NCI-H510A (cell line): ENCODE data around the gene FKBP6.
"Not testable (repeated sequence)": the region's sequence is repeated elsewhere in the genome, so short reads cannot be mapped to it uniquely, and the experiment has no call there.

Experiments
- DNase-seq: peaks from one replicate; lab custom pipeline; 2025; lab: John Stamatoyannopoulos, UW

The FKBP6 gene, protein sequence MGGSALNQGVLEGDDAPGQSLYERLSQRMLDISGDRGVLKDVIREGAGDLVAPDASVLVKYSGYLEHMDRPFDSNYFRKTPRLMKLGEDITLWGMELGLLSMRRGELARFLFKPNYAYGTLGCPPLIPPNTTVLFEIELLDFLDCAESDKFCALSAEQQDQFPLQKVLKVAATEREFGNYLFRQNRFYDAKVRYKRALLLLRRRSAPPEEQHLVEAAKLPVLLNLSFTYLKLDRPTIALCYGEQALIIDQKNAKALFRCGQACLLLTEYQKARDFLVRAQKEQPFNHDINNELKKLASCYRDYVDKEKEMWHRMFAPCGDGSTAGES

DNA sequence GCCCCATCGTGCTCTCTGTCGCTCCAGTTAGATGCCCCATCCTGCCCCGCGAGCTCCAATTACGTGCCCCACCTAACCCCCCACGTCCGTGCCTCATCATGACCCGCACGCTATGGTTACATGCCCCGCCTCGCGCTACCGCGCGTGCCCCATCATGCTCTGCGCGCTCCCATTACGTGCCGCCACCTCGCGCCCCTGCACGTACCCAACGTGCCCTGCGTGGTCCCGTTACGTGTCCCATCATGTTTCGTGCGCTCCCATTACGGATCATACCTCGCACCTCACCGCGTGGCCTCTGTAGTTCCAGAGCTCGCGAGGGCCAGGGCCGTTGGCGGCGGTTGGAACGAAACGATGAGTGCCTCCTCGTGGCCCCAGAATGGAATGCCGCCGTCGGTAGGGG lies at the start of gene FKBP6, which contains the start of gene TRIM50:
FKBP6 (plus strand) TSS at position 240 of the 400 bp plus-strand sequence. CDS start 268 bp downstream, outside the sequence.
TRIM50 (minus strand) TSS at position 161 of the 400 bp plus-strand sequence. CDS start 3,295 bp downstream, outside the sequence.
- DNase-seq: not testable (repeated sequence)

DNA sequence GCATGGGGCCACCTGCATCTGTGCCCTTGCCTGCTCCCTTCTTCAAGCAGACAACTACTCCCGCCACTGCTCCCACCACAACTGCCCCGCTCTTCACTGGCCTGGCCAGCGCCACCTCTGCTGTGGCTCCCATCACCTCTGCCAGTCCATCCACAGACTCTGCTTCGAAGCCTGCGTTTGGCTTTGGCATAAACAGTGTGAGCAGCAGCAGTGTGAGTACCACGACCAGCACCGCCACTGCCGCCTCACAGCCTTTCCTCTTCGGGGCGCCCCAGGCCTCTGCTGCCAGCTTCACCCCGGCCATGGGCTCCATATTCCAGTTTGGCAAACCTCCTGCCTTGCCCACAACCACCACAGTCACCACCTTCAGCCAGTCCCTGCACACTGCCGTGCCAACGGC lies 30.7 kb upstream of the FKBP6 start:
- DNase-seq: not testable (repeated sequence)

DNA sequence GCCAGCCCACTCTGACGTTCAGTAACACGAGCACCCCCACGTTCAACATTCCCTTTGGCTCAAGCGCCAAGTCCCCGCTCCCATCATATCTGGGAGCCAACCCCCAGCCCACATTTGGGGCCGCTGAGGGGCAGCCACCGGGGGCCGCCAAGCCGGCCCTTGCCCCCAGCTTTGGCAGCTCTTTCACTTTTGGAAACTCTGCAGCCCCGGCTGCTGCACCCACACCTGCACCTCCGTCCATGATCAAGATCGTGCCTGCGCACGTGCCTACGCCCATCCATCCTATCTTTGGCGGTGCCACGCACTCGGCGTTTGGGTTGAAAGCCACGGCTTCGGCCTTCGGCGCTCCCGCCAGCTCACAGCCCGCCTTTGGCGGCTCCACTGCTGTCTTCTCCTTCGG lies 30.3 kb upstream of the FKBP6 start:
- not testable (repeated sequence) for DNase-seq

DNA sequence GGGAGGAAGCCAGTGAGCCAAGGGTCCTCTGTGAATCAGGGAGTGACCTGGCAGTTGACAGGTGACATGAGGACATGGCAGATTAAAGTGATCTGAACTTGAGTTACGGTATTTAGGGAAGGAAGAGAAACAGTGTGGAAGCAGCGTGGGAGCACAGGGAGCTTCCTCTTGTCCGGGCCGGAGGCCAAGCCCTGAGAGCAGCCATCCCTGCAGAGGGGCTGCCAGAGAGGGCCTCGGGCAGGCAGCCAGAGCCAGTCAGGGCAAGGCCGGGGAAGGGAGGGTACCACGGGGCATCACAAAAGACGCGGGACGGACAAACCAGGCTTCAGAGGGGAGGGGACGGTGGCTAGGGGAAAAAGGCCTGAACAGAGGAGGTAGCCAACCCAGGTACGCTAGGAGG lies 28.1 kb upstream of the FKBP6 start:
- not testable (repeated sequence) for DNase-seq

DNA sequence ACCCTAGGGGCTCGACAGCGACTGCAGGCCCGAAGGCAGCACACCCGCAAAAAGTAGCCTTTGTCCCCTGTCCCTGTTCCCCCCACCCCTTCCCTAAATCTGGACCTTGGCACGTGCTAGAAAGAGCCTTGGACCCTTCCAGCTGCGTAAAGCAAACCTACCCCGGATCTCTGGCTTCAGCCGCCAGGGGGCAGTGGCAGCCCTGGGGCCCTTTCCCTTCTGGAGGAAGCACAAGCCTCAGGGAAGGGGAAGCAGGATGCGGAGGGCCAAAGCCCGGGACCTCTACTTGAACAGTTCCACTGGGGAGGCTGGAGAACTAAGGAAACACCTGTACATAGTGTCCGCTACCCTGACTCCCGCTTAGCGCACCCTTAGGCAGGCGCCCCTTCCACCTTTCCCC lies 26.9 kb upstream of the FKBP6 start:
- DNase-seq: not testable (repeated sequence)

DNA sequence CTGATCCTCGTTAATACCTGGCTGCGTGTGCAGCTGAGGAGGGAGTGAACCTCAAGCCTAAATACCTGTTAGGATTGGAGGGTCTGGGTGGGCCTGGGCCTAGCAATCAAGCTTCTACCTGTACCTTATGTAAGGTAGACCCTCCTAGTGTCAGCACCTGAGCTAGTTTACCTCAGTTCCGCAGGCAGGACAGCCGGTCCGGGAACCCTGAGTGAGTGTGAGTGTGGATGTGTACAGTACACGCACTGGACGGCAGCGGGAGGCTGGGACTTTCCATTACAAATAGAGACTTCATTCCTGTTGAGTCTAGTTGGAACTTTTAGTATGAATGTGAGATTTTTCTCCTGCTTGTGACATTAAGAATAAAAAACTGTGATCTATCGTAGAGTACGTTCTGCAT lies 25.1 kb upstream of the FKBP6 start:
- DNase-seq: not testable (repeated sequence)

DNA sequence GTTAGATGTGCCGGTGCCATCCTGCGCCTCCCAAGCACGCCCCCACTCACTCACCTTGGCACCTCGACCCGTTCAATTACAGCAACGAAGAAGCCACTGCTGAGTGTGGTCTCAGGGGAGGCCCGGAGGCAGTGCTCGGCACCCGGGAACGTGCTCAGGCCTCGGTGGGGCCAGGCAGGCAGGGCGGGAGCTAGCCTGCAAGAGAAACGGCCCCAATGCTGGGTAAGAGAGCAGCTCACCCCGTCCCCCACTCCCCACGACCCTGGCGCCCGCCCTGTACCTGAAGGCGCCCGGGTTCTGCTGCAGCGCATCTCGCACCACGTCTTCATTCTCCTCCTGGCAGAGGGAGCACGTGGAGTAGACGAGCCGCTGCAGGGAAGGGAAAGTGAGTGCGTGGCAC lies 24.4 kb upstream of the FKBP6 start:
- DNase-seq: no peak

DNA sequence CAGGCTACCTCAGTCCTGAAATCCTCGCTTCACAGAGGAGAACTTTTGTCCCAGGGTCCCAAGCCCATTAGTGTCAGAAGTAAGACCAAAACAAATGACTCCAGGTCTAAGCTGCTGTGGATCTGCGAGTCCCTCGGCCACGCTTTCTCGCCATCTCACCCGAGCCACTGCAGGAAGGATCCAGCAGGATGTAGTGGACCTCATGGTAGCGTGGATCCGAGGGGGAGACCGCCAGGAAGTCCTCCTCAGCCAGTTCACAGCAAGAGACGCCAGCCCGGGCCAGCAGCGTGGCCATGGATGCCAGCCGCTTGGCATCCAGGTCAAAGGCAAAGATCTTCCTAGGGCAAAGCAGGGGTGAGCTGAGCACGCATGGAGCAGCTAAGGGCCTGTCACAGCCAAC lies 23.9 kb upstream of the FKBP6 start:
- no peak for DNase-seq

DNA sequence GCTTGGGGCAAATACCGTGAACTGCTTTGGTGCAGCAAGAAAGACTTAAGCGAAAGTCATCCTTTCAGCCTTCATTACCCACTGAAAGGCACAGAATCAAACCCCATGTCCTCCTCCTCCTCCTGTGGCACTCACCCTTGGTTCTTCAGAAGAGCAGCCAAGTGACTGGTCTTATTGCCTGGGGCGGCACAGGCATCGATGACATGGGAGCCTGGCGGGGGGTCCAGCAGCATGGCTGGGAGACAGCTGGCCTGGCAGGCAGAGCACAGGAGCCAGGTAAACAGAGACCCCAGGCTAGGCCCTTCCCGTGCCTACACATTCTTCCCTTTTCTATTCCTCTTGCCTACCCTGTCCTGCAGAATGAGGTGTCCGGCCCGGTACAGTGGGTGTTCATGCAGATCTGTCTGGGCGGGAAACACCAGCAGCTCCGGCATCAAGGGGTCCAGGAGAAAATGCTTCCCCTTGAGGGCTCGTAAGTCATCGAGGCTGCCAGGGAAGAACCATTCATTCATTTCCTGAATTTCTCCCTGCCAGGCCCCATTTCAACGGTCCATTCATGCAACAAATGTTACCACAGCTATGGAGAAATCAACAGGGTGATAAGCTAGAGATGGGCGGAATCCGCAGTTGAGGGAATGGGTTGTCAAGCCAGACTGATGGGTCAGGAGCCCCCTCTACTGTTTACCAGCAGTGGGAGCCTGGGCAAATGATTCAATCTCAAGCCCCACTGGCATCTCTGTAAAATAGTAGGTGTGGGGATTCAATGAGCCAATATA lies 23.2 kb upstream of the FKBP6 start:
- not testable (repeated sequence) for DNase-seq

DNA sequence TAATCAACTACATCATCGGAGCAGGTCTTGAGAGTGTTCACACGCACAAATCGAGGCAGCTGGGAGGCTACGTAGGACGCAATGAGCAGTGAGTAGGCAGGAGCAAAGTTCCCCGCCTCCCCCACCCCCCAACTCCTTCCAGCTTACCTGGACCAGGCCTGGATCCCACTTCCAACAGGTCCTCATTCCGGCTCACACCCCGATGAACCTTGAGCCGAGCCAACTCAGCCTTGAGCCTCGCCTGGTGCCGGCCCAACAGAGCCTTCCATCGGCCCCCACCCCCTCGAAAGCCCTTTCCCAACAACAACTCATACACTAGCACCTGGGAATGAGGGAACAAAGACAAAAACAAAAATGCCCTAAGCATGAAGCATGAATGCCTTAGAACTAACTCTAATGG lies 20.5 kb upstream of the FKBP6 start:
- DNase-seq: no peak

DNA sequence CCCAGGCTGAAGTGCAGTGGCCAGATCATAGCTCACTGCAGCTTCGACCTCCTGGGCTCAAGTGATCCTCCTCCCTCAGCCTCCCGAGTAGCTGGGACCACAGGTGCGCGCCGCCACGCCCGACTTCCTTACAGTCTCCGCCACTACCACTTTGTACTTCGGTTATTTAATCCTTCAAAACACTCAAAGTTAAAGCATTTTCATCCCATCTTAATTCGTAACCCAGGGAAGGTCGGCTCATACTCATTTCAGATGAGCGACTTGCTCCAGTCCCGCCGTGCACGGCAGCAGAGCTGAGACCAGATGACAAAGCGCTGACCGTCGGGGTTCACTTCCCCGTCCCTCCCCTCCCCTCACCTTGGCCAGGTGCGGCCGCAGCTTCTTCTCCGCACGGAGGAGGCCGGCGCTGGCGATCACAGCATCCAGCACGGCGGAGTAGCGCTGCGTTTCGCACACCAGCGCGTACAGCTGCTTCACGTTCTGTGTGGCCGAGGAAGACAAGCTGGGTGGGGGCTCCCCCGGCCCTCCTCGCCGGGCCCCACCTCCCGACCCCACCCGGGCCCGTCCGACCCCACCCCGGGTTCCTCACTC lies 19.8 kb upstream of the FKBP6 start:
- peak; percentile 25 for DNase-seq

DNA sequence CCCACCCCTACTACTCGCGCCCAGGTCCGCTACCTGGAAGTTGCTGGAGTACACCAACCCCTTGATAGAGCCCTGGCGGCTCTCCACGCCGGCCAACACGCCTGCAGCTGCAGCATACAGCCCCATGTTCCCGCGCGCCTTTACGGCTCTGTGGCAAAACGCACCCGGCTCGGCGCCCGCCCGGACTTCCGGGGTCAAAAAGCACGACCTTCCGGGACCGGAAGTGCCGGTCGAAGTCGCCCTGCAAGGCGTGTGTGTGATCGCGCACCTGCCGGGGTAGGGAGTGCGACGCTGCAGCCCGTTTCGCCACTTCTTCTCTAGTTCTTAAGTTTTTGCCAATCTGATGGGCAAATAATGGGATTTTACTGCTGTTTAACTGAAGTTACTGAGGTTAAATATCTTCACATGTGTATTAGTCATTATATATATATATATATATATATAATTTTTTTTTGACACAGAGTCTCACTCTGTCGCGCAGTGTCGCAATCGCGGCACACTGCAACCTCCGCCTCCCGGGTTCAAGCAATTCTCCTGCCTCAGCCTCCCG lies 19.2 kb upstream of the FKBP6 start, which contains the start of gene NSUN5:
NSUN5 (minus strand) TSS at position 162 of the 550 bp plus-strand sequence; CDS start at position 126, 36 bp downstream.
- peak; percentile 80 for DNase-seq

DNA sequence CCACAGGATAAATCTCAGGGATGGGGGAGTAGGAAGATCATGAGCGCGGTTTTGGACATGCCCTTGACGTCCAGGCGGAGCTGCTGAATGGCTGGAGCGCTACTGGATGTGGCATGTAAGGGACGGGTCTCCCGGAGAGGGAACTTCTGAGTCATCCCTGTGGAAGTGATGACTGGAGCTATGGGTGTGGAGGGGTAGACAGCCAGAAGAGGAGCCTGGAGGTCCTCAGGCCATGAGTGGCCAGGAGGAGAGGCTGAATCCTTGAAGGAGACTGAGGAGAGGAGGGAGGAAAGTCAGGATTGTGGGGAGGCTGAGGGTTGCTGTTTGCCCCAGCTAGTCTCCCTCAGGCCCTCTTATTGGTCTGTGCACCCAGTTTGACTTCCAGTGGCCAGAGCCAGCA lies 16.5 kb upstream of the FKBP6 start:
- not testable (repeated sequence) for DNase-seq

DNA sequence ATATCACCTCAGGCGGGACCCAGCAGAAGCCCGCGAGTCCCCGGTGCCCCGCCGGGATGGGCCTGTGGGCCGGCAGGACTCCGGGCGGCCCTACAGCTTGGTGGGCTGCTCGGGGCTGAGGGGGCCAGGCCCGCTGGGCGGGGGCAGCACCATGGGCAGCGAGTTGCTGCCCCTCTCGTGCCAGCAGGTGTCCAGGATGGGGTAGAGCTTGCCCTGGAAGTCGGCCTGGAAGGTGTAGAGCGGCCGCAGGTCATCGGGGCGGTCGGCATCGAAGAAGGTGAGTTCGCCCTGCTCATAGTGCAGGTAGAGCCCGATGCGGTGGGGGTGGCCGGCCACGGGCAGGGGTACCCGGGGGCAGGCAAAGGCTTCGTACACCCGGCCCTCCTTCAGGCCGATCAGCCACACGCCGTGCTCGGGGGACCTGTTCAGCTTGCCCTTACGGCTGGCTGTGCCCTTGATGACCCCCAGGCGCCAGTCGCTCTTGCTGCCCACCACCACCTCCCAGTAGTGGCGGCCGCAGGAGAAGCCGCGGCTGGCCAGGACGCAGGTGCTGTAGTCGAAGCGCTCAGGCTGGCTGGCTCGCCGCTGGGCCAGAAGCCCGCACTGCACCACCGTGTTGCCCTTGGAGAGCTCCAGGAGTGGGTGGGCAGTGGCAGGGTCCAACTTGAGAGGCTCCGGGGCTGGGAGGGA lies 15.0 kb upstream of the FKBP6 start:
- DNase-seq: no peak

DNA sequence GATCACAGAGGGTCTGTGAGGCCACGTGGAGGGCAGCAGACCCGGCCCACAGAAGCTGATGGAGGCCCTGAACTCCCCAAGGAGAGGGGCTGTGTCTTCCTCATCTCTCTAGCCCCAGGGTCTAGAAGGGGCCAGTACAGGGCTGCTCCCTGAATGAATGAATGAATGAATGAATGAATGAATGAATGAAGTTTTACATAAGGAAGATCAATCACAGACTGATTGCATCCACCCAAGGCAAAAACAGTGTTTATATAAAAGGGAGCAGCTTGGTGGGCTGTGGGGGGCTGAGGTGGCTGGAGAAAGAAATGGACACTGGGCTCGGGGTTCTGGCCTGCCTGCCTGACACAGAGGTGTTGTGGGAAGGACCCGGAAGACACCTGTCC lies 14.4 kb upstream of the FKBP6 start:
- DNase-seq: no peak

DNA sequence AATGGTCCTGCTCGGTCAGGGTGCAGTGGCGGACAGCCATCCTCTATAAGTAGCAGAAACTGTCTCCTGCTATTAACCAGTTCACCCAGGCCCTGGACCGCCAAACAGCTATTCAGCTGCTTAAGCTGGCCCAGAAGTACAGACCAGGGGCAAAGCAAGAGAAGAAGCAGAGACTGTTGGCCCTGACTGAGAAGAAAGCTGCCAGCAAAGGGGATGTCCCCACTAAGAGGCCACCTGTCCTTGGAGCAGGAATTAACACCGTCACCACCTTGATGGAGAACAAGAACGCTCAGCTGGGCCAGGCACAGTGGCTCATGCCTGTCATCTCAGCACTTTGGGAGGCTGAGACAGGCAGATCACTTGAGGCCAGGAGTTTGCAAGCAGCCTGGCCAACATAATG lies 13.7 kb upstream of the FKBP6 start:
- DNase-seq: no peak

DNA sequence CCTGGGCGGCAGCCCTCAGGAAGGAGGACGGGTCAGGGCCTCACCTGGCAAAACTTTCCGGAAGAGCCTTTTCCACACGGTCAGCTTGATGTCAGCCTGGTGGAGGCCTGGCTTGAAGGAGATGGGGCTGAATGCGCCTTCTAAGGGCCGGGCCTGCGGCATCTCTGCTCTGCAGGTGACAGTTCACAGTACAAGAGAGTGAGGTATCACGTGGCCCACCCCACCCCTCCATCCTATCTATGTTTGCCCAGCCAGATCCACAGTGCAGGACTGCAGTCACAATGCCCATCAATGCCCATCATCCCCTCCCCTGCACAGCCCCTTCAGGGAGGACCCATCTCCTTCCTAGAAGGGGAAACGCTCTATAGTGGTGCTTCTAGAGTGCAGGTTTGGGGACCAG lies 11.4 kb upstream of the FKBP6 start:
- DNase-seq: no peak

DNA sequence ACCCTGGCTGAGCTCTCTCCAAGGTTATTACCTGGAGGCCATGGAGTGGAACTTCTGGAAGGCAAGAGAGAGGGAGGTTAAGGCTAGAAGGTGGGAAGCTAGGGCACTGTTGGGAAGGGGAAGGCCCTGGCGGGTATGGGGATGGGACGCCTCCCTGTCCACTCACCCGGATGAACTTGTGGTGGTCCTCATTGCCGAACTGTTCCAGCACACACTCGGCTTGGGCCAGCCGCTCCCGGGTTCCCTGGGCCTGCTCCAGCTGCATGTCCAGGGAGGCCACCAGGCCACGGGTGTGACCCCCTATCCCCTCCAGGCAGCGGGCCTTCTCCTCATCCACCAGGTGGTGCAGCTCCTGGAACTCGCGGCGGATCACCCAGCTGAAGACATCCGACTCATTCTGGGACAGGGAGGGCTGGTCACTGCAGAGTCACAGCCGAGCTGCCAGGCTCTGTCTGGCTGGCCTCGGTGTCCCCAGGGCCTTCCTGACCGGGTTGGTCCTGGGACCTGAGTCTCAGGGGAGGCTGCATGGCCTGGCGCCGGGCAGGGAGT lies 9.2 kb upstream of the FKBP6 start:
- not testable (repeated sequence) for DNase-seq

DNA sequence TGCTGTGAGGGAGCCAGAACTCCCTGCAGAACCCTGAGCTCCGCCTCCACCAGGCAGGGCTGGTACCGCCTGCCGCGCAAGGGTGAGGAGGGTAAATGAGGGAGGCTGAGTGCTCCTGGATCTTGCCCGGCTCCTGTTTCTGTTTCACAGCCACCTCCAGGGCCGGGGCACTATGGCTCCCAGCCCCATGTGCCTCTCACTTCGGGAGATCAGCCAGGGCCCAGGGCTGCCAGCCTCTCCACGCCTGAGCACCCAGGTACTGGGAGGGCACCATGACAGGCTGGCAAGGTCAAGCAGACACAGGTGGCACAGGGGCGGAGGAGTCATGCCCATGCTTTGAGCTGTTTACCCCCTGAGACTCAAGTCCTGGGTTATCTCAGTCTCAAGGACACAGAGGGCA lies 8.4 kb upstream of the FKBP6 start:
- DNase-seq: not testable (repeated sequence)

DNA sequence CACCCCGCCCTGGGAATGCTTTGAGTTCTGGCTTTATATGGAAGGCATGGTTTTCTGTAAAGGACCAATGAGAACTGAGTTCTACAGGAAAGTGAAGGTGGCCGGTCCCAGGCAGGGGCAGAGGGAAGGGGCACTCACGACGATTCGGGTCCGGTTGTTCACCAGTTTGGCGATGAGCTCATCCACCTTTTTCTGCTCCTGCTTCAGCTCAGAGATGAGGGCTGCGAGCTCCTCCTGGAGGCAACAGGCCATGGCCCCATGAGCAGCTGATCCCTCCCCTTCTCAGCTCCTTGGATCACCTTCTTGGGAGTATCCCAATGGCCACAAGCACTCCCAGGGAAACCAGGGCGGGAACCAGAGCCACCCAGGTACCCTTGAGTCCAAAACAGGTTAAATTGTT lies 8.0 kb upstream of the FKBP6 start:
- DNase-seq: not testable (repeated sequence)

DNA sequence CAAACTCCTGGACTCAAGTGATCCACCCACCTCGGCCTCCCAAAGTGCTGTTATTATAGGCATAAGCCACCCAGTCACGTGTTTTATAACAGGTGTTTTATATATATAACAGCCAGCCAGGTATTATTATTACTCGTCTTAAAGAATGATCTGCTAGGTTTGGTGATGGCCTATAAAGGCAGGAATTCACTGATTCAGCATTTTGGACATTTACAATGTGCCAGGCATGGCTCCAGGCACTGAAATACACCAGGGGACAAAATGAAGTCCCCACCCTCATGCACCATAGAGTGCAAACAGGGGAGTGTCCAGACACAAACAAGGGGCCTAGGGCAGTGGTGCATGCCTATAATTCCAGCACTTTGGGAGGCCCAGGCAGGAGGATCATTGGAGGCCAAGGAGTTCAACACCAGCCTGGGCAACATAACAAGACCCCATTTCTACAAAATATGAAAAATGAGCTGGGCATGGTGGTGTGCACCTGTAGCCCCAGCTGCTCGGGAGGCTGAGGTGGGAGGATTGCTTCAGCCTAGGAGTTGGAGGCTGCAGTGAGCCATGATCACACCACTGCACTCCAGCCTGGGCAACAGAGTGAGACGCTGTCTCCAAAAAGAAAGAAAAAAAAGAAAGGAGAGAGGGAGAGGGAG lies 4.4 kb upstream of the FKBP6 start:
- not testable (repeated sequence) for DNase-seq
